D721Med (cell line): ENCODE measurements around the gene TTLL5.

Experiments used
- DNase-seq: peaks from one replicate; pipeline ENCODE4 v3.0.0; 2011; ENCODE audit warnings: low spot score; ENCODE audit not compliant: insufficient read length
- FAIRE-seq: peaks from 2 replicates; lab custom pipeline; 2011; peaks lifted over from hg19 to GRCh38; lab: Jason Lieb, UNC
- CTCF ChIP-seq: IDR thresholded peaks from 2 replicates; pipeline ENCODE4 v1.5.1; 2012; ENCODE audit warnings: mild to moderate bottlenecking, control low read depth; ENCODE audit not compliant: insufficient read depth; ENCODE audit errors: missing control alignments

The TTLL5 gene

GRCh38 chr14:75880512-75880911 is 219.5 kb downstream of the TTLL5 start:
- no peak for FAIRE-seq
- no peak for TF ChIP-seq CTCF
- DNase-seq: no peak

GRCh38 chr14:75881994-75882393 is 220.9 kb downstream of the TTLL5 start:
- no peak for DNase-seq
- FAIRE-seq: peak; percentile 29
- no peak for TF ChIP-seq CTCF

- peak; percentile 3 for TF ChIP-seq CTCF
- no peak for FAIRE-seq
- DNase-seq: no peak
Measured at GRCh38 chr14:75884198-75884611, 223.2 kb downstream of the TTLL5 start.

- TF ChIP-seq CTCF: no peak
- DNase-seq: no peak
- no peak for FAIRE-seq
Measured at GRCh38 chr14:75885829-75886228, 224.8 kb downstream of the TTLL5 start.

GRCh38 chr14:75886636-75887348 is 225.7 kb downstream of the TTLL5 start:
- FAIRE-seq (no peak), DNase-seq (no peak)
- no peak for TF ChIP-seq CTCF

- FAIRE-seq: no peak
- TF ChIP-seq CTCF: no peak
- DNase-seq: no peak
Measured at GRCh38 chr14:75888945-75889344, 227.9 kb downstream of the TTLL5 start.

GRCh38 chr14:75896341-75896740 is 235.3 kb downstream of the TTLL5 start:
- TF ChIP-seq CTCF: no peak
- FAIRE-seq (no peak), DNase-seq (no peak)
